SK-N-SH (cell line): Measurements from ENCODE around the gene MRPL10.

ENCODE experiments used
- EP300 ChIP-seq, 2 experiments: IDR thresholded peaks; 2 replicates each; pipeline versions ENCODE4 v1.4.0 to v1.6.1; 2012; ENCODE audit warnings: borderline replicate concordance in 1 of 2, low read depth in 1 of 2, low read length in 1 of 2
- FOSL2 ChIP-seq: IDR thresholded peaks from 2 replicates; pipeline ENCODE4 v1.4.0; 2012; ENCODE audit warnings: low read depth, mild to moderate bottlenecking, moderate library complexity, borderline replicate concordance
- MEF2A ChIP-seq: IDR thresholded peaks from 2 replicates; pipeline ENCODE4 v1.4.0; 2012; ENCODE audit warnings: low read depth, borderline replicate concordance
- POLR2AphosphoS5 ChIP-seq: IDR thresholded peaks from 2 replicates; pipeline ENCODE4 v1.6.1; 2012; ENCODE audit warnings: low read depth, low read length
- RAD21 ChIP-seq: IDR thresholded peaks from 2 replicates; pipeline ENCODE4 v1.6.1; 2012; ENCODE audit warnings: mild to moderate bottlenecking, low read length
- SMC3 ChIP-seq: IDR thresholded peaks from 2 replicates; pipeline ENCODE4 v1.6.1; 2012; ENCODE audit warnings: low read depth, low read length, improper control_type of control experiment
- TAF1 ChIP-seq: IDR thresholded peaks from 2 replicates; pipeline ENCODE4 v1.6.1; 2012; ENCODE audit warnings: low read depth, mild to moderate bottlenecking, low read length, moderate library complexity, borderline replicate concordance
- TCF12 ChIP-seq: IDR thresholded peaks from 2 replicates; pipeline ENCODE4 v1.4.0; 2012
- TEAD4 ChIP-seq: IDR thresholded peaks from 2 replicates; pipeline ENCODE4 v1.4.0; 2012; ENCODE audit warnings: mild to moderate bottlenecking, borderline replicate concordance; ENCODE audit not compliant: insufficient read depth
- TF ChIP-seq, protein P1 (sequence below): fragments of 200-600 bp; sonication (generic); IDR thresholded peaks from 2 replicates; pipeline ENCODE4 v1.6.1; 2017; ENCODE audit warnings: antibody characterized with exemption, mild to moderate bottlenecking, moderate library complexity
- TF ChIP-seq, protein P2 (sequence below): IDR thresholded peaks from 2 replicates; pipeline ENCODE4; 2012
- TF ChIP-seq, protein P3 (sequence below): IDR thresholded peaks from 2 replicates; pipeline ENCODE4 v1.4.0; 2012; ENCODE audit warnings: low read depth

DNA sequence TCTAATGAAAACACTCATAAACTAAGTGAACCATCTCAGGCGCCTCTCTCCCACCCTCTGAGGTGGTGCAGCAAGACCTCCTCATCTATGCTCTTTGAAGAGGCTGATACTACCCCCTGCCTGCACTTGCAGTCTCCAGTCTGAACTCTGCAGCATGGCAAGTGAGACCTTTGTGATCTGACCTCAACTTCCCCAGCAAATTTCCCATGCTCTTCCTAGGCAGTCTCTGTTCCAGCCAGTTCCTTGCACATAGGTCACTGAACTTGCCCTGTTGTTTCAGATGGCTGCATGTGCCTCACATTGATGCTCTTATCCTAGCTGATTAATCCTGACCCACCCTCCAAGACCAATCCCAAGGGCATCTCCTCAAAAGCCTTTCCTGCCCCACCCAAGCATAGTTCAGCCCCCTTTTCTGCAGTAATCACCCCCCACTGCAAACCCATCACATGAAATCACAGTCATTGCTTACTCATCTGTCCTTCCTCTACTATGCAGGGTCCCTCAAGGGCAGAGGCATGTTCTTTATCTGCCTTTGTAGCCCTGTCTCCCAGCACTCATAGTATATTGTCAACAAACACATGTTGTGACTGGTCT is 56.3 kb downstream of the MRPL10 start:
- no peak for TF ChIP-seq RAD21
- TF ChIP-seq, protein P1, sequence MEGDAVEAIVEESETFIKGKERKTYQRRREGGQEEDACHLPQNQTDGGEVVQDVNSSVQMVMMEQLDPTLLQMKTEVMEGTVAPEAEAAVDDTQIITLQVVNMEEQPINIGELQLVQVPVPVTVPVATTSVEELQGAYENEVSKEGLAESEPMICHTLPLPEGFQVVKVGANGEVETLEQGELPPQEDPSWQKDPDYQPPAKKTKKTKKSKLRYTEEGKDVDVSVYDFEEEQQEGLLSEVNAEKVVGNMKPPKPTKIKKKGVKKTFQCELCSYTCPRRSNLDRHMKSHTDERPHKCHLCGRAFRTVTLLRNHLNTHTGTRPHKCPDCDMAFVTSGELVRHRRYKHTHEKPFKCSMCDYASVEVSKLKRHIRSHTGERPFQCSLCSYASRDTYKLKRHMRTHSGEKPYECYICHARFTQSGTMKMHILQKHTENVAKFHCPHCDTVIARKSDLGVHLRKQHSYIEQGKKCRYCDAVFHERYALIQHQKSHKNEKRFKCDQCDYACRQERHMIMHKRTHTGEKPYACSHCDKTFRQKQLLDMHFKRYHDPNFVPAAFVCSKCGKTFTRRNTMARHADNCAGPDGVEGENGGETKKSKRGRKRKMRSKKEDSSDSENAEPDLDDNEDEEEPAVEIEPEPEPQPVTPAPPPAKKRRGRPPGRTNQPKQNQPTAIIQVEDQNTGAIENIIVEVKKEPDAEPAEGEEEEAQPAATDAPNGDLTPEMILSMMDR: no peak
- no peak for TF ChIP-seq TEAD4
- TF ChIP-seq POLR2AphosphoS5: no peak
- TF ChIP-seq MEF2A: no peak
- TF ChIP-seq TAF1: no peak
- TF ChIP-seq EP300 (IDR thresholded peaks at IDR 0.05; ENCODE audit: borderline replicate concordance in 1 of 2, low read depth in 1 of 2, low read length in 1 of 2): no peak
- no peak for TF ChIP-seq TCF12
- TF ChIP-seq, protein P2, sequence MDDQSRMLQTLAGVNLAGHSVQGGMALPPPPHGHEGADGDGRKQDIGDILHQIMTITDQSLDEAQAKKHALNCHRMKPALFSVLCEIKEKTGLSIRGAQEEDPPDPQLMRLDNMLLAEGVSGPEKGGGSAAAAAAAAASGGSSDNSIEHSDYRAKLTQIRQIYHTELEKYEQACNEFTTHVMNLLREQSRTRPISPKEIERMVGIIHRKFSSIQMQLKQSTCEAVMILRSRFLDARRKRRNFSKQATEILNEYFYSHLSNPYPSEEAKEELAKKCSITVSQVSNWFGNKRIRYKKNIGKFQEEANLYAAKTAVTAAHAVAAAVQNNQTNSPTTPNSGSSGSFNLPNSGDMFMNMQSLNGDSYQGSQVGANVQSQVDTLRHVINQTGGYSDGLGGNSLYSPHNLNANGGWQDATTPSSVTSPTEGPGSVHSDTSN: no peak
- TF ChIP-seq, protein P3, sequence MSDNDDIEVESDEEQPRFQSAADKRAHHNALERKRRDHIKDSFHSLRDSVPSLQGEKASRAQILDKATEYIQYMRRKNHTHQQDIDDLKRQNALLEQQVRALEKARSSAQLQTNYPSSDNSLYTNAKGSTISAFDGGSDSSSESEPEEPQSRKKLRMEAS: no peak
- no peak for TF ChIP-seq FOSL2
- no peak for TF ChIP-seq SMC3
